ENCODE results near the gene ALDH8A1.

The ALDH8A1 gene

DNA sequence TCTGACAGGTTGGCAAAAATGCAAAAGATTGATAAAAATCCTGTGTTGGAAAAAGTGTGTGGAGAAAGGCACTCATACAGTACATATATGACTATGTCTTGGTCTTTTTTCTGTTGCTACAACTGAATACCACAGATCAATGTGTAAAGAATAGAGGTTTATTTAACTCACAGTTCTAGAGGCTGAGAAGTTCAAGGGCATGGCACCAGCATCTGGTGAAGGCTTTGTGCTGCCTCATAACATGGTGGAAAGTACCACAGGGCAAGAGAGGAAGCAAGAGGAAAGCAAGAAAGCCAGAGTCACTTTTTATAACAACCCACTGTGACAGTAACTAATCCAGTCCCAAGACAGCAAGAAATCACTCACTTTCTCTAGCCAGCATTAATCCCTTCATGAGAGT lies 57.5 kb downstream of the ALDH8A1 start:
- TF ChIP-seq CTCF (IDR thresholded peaks at IDR 0.05), result no peak
- DNase-seq, result no peak
- Histone ChIP-seq H3K9me3 (no peaks in the 10 kb centered on the region), H3K4me1 (no peaks in the 10 kb centered on the region), H3K36me3 (no peaks in the 10 kb centered on the region), H3K27me3 (no peaks in the 10 kb centered on the region), H3K27ac (no peak overlapping the region), H3K4me3 (no peak overlapping the region)
- intact Hi-C loops (cut with DNase I; ENCODE audit: low total_unique reads), result no loop called here

DNA sequence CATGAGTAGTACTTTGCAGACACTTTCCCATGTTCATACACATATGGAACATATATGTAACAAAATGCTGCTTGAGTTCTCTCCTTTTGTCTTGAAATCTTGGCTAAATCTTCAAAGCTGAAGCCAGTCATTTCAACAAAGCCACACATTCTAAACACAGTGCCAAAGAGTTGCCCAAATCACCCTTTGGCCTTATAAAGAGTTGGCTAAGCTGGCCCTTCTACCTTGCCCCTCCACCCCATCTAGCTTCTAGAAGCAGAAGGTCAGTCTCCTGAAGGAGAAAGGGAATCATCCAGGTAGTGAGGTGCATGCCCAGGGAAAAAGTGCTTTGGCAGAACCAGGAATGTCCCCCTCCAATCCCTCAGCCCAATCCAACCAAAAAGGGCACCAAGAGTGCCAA lies 58.3 kb downstream of the ALDH8A1 start:
- DNase-seq, result no peak
- no peak for TF ChIP-seq CTCF (IDR thresholded peaks at IDR 0.05)
- intact Hi-C loops (cut with DNase I; ENCODE audit: low total_unique reads), result no loop called here

GRCh38 chr6:134888316-134888715 lies 61.6 kb downstream of the ALDH8A1 start:
- no peak for TF ChIP-seq CTCF (IDR thresholded peaks at IDR 0.05)
- Histone ChIP-seq H3K9me3 (no peaks in the 10 kb centered on the region), H3K27me3 (no peaks in the 10 kb centered on the region), H3K27ac (no peak overlapping the region), H3K4me3 (no peak overlapping the region), H3K36me3 (no peaks in the 10 kb centered on the region), H3K4me1 (no peaks in the 10 kb centered on the region)
- no peak for DNase-seq
- intact Hi-C loops (cut with DNase I; ENCODE audit: low total_unique reads), result loop anchor here (10.0 kb wide), 1 partner anchor 774 kb away; no protein-coding TSS in a partner anchor

More for the DNA sequence above, 58.3 kb downstream of the ALDH8A1 start:
- Histone ChIP-seq H3K27me3 (no peaks in the 10 kb centered on the region), H3K36me3 (no peaks in the 10 kb centered on the region), H3K4me3 (no peak overlapping the region), H3K4me1 (no peaks in the 10 kb centered on the region), H3K27ac (no peak overlapping the region), H3K9me3 (no peaks in the 10 kb centered on the region)

- no peak for DNase-seq
- Histone ChIP-seq H3K27ac (no peak overlapping the region), H3K4me1 (peaks cover 0 to 7% (median 0%) of the 10 kb centered on the region in 4 donors), H3K36me3 (no peaks in the 10 kb centered on the region), H3K27me3 (no peaks in the 10 kb centered on the region), H3K4me3 (no peak overlapping the region), H3K9me3 (no peaks in the 10 kb centered on the region)
- no peak for TF ChIP-seq CTCF (IDR thresholded peaks at IDR 0.05)
- intact Hi-C loops (cut with DNase I; ENCODE audit: low total_unique reads), result loop anchor here (5.0 to 10.0 kb wide), 2 partner anchors 727 to 770 kb away; no protein-coding TSS in a partner anchor
Observed at GRCh38 chr6:134884752-134885151, 65.1 kb downstream of the ALDH8A1 start.

DNA sequence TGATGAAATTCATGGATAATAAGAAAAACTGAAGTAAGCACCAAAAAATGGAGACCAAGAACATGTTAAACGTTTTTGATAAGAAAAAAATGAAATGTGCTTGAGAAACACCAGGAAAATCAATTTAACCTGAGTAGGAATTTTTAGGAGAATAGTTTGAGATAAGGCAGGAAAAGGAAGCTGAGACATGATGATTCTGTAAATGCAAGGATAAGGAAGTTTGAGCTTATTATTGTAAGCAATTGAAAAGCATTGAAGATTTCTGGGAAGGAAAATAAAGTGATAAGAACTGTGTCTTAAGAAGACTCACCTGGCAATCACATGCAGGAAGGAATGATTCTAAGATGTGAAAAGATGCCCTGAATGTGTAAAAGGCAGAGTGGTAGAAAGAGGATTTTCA lies 66.6 kb downstream of the ALDH8A1 start:
- no peak for TF ChIP-seq CTCF (IDR thresholded peaks at IDR 0.05)
- H3K4me1 ChIP-seq, result peaks cover 0 to 7% (median 0%) of the 10 kb centered on the region in 4 donors
- H3K9me3 ChIP-seq, result no peaks in the 10 kb centered on the region
- H3K27ac ChIP-seq, result no peak overlapping the region
- H3K27me3 ChIP-seq, result no peaks in the 10 kb centered on the region
- intact Hi-C loops (cut with DNase I; ENCODE audit: low total_unique reads), result loop anchor here (5.0 to 10.0 kb wide), 2 partner anchors 726 to 769 kb away; no protein-coding TSS in a partner anchor
- no peaks in the 10 kb centered on the region for H3K36me3 ChIP-seq
- no peak overlapping the region for H3K4me3 ChIP-seq
- DNase-seq, result no peak

Data from tibial artery (tissue), 4 donors.